Measurements from ENCODE around the gene ZBTB2. TPM values are rescaled to one million over a fixed set of nuclear protein-coding genes. Genes with fewer than 3 reads are reported as not detected.

Gene ZBTB2
- total and polyA plus RNA-seq, 2 of the 4 experiments (the other 2 are of a cell fraction), result 11.8 to 17.7 TPM

DNA sequence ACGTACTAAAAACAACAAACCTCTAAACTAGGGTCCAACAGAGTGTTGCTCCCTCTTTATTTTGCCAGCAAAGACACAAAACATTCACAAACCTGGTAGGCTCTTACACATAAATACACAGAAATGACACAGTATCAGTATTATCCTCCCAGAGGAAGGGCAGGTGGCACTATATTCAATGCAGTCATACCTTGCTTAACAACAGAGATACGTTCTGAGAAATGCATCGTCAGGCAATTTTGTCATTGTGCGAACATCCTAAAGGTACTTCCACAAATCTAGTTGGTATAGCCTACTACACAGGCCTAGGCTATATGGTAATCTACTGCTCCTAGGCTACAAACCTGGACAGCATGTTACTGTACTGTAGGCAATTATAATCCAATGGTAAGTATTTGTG is 9.6 kb downstream of the ZBTB2 start:
- ATAC-seq (ENCODE audit: low read depth) (no peak), DNase-seq (no peak)
- Histone ChIP-seq H3K14ac (replicated peaks; ENCODE audit: low read depth, low read length) (no peak overlapping the region), H2BK120ac (ENCODE audit: low read depth, low read length) (no peak overlapping the region), H3K9me1 (ENCODE audit: insufficient read depth, low read length) (peaks cover 7% of the 10 kb centered on the region), H3K9me3 (ENCODE audit: control insufficient read depth, insufficient read depth, low read length) (no peaks in the 10 kb centered on the region), H3K79me1 (ENCODE audit: low read depth in 1 of 2, low read length in 2 of 2) (peaks cover 49 to 65% of the 10 kb centered on the region in 2 experiments), H3K27me3 (ENCODE audit: control insufficient read depth, insufficient read depth, low read length) (no peaks in the 10 kb centered on the region), H4K91ac (ENCODE audit: insufficient read depth, low read depth, low read length) (no peak overlapping the region), H3K23ac (ENCODE audit: low read depth, low read length) (no peak overlapping the region), H3K27ac (ENCODE audit: insufficient read depth, low read length) (no peak overlapping the region), H4K8ac (ENCODE audit: low read depth in 2 of 2, low read length in 2 of 2) (no peak overlapping the region), H2BK5ac (ENCODE audit: low read depth, low read length, poor library complexity, severe bottlenecking) (no peak overlapping the region), H3K56ac (ENCODE audit: extremely low read depth, insufficient read depth, low read length) (no peak overlapping the region), H2AFZ (replicated peaks; ENCODE audit: low read length, poor library complexity) (no peak overlapping the region), H2AK9ac (replicated peaks; ENCODE audit: low read depth, low read length, poor library complexity) (no peak overlapping the region), H2BK20ac (ENCODE audit: low read depth, low read length) (no peak overlapping the region), H4K20me1 (ENCODE audit: insufficient read depth, low read length) (peaks cover 9% of the 10 kb centered on the region), H2AK5ac (ENCODE audit: low read depth, low read length) (no peak overlapping the region), H3K9ac (ENCODE audit: low read depth, low read length) (no peak overlapping the region), H3K4me2 (ENCODE audit: low read depth, low read length) (no peak overlapping the region), H4K5ac (ENCODE audit: low read depth, low read length) (no peak overlapping the region), H3K18ac (ENCODE audit: low read depth, low read length) (no peak overlapping the region), H3K4me3 (ENCODE audit: insufficient read depth, low read depth, low read length) (no peak overlapping the region), H3K4ac (ENCODE audit: low read depth, low read length) (no peak overlapping the region), H2BK15ac (ENCODE audit: low read depth, low read length) (no peak overlapping the region), H3K4me1 (ENCODE audit: control insufficient read depth, insufficient read depth, low read length) (no peaks in the 10 kb centered on the region; the same call in 1 of the 2 replicates), H3K36me3 (ENCODE audit: control insufficient read depth, insufficient read depth, low read length) (no peaks in the 10 kb centered on the region)
- no TSS peak for BruUV-seq (replicated peaks)
- in situ Hi-C loops (cut with MboI; ENCODE audit: low sequenced_read_pairs), result no loop called here
- WGBS, 2 experiments (ENCODE audit: extremely low coverage in 2 of 2, insufficient read length in 1 of 2), result no CpG with 5 or more reads among the region's 4 CpGs
- TF ChIP-seq RCOR1 (IDR thresholded peaks at IDR 0.05; ENCODE audit: insufficient replicate concordance, low read length) (no peak), MAZ (IDR thresholded peaks at IDR 0.05; ENCODE audit: borderline replicate concordance, low read depth, low read length) (no peak), CEBPB (IDR thresholded peaks at IDR 0.05; ENCODE audit: low read depth, low read length) (no peak), CHD1 (IDR thresholded peaks at IDR 0.05; ENCODE audit: low read depth, low read length) (no peak), NFE2L2 (IDR thresholded peaks at IDR 0.05; ENCODE audit: low read depth, low read length) (no peak), RFX5 (IDR thresholded peaks at IDR 0.05; ENCODE audit: low read depth, low read length) (no peak), RAD21 (IDR thresholded peaks at IDR 0.05; ENCODE audit: low read length) (no peak), SMC3 (IDR thresholded peaks at IDR 0.05; ENCODE audit: low read depth, low read length) (no peak), POLR2A (IDR thresholded peaks at IDR 0.05; ENCODE audit: low read depth, low read length) (no peak), BHLHE40 (IDR thresholded peaks at IDR 0.05; ENCODE audit: low read depth, low read length) (no peak), MAFK (IDR thresholded peaks at IDR 0.05; ENCODE audit: low read depth, low read length) (no peak), MXI1 (IDR thresholded peaks at IDR 0.05; ENCODE audit: borderline replicate concordance, low read depth, low read length) (no peak), FOS (IDR thresholded peaks at IDR 0.05; ENCODE audit: low read depth, low read length) (no peak)
- TF ChIP-seq, protein P1, sequence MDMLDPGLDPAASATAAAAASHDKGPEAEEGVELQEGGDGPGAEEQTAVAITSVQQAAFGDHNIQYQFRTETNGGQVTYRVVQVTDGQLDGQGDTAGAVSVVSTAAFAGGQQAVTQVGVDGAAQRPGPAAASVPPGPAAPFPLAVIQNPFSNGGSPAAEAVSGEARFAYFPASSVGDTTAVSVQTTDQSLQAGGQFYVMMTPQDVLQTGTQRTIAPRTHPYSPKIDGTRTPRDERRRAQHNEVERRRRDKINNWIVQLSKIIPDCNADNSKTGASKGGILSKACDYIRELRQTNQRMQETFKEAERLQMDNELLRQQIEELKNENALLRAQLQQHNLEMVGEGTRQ (IDR thresholded peaks at IDR 0.05; ENCODE audit: low read depth, low read length), result no peak
- TF ChIP-seq, protein P2, sequence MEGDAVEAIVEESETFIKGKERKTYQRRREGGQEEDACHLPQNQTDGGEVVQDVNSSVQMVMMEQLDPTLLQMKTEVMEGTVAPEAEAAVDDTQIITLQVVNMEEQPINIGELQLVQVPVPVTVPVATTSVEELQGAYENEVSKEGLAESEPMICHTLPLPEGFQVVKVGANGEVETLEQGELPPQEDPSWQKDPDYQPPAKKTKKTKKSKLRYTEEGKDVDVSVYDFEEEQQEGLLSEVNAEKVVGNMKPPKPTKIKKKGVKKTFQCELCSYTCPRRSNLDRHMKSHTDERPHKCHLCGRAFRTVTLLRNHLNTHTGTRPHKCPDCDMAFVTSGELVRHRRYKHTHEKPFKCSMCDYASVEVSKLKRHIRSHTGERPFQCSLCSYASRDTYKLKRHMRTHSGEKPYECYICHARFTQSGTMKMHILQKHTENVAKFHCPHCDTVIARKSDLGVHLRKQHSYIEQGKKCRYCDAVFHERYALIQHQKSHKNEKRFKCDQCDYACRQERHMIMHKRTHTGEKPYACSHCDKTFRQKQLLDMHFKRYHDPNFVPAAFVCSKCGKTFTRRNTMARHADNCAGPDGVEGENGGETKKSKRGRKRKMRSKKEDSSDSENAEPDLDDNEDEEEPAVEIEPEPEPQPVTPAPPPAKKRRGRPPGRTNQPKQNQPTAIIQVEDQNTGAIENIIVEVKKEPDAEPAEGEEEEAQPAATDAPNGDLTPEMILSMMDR (conservative IDR thresholded peaks at IDR 0.05; ENCODE audit: low read depth, low read length), result no peak
- TF ChIP-seq, protein P3, sequence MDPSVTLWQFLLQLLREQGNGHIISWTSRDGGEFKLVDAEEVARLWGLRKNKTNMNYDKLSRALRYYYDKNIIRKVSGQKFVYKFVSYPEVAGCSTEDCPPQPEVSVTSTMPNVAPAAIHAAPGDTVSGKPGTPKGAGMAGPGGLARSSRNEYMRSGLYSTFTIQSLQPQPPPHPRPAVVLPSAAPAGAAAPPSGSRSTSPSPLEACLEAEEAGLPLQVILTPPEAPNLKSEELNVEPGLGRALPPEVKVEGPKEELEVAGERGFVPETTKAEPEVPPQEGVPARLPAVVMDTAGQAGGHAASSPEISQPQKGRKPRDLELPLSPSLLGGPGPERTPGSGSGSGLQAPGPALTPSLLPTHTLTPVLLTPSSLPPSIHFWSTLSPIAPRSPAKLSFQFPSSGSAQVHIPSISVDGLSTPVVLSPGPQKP (IDR thresholded peaks at IDR 0.05; ENCODE audit: borderline replicate concordance, low read depth, low read length), result no peak
- ChIA-PET CTCF (no interaction called here), POLR2A (ENCODE audit: unreplicated experiment) (no interaction called here)
- dilution Hi-C loops (cut with HindIII; ENCODE audit: low sequenced_read_pairs, unreplicated experiment), result no loop called here
- intact Hi-C loops (cut with micrococcal nuclease), result no loop called here

All from IMR-90 (cell line).